IPS-18a (cell line): ENCODE measurements around the gene CXorf51B.
"Not testable (repeated sequence)": the region's sequence is repeated elsewhere in the genome, so short reads cannot be mapped to it uniquely, and the experiment has no call there.

Source experiments
- H3K27ac ChIP-seq: one replicate; pipeline ENCODE4 v1.5.1; 2013; ENCODE audit warnings: low read length
- H3K27me3 ChIP-seq: one replicate; pipeline ENCODE4 v1.6.1; 2013; ENCODE audit warnings: mild to moderate bottlenecking, low read length; ENCODE audit not compliant: control insufficient read depth, insufficient read depth
- H3K36me3 ChIP-seq: one replicate; pipeline ENCODE4 v1.6.1; 2013; ENCODE audit warnings: low read depth, low read length; ENCODE audit not compliant: control insufficient read depth
- H3K4me1 ChIP-seq: one replicate; pipeline ENCODE4 v1.6.1; 2013; ENCODE audit warnings: low read depth, low read length; ENCODE audit not compliant: control insufficient read depth
- H3K4me3 ChIP-seq: one replicate; pipeline ENCODE4 v1.5.1; 2013; ENCODE audit warnings: low read length
- H3K9ac ChIP-seq: one replicate; pipeline ENCODE4 v1.6.1; 2013; ENCODE audit warnings: mild to moderate bottlenecking, low read length, moderate library complexity
- H3K9me3 ChIP-seq: one replicate; pipeline ENCODE4 v1.6.1; 2013; ENCODE audit warnings: low read depth, low read length; ENCODE audit not compliant: control insufficient read depth

Gene CXorf51B

GRCh38 chrX:146809471-146809870 lies at the start of gene CXorf51B:
TSS of gene CXorf51B (plus strand) at chrX:146809771. CDS start at chrX:146809792, 21 bp downstream.
- not testable (repeated sequence) for H3K4me1 ChIP-seq, H3K9me3 ChIP-seq, H3K36me3 ChIP-seq, H3K4me3 ChIP-seq, H3K27me3 ChIP-seq, H3K27ac ChIP-seq, H3K9ac ChIP-seq

- not testable (repeated sequence) for H3K9me3 ChIP-seq, H3K4me3 ChIP-seq, H3K36me3 ChIP-seq, H3K27me3 ChIP-seq, H3K9ac ChIP-seq, H3K4me1 ChIP-seq, H3K27ac ChIP-seq
Observed at GRCh38 chrX:146814644-146815043, 5.1 kb downstream of the CXorf51B start, which contains the start of gene CXorf51A. TSS of gene CXorf51A (minus strand) at chrX:146814744. CDS start at chrX:146814723, 21 bp downstream.

- H3K9me3 ChIP-seq = peaks cover 62% of the 10 kb centered on the region
- no peaks in the 10 kb centered on the region for H3K4me1 ChIP-seq
- H3K4me3 ChIP-seq = no peak overlapping the region
- no peaks in the 10 kb centered on the region for H3K27me3 ChIP-seq
- H3K36me3 ChIP-seq = no peaks in the 10 kb centered on the region
- no peak overlapping the region for H3K27ac ChIP-seq
- no peak overlapping the region for H3K9ac ChIP-seq
Observed at GRCh38 chrX:146831994-146832393, 22.4 kb downstream of the CXorf51B start.

GRCh38 chrX:146854281-146854680 lies 44.7 kb downstream of the CXorf51B start:
- H3K4me1 ChIP-seq = no peaks in the 10 kb centered on the region
- H3K9me3 ChIP-seq = peaks cover 64% of the 10 kb centered on the region
- H3K36me3 ChIP-seq = no peaks in the 10 kb centered on the region
- no peak overlapping the region for H3K9ac ChIP-seq
- H3K27ac ChIP-seq = no peak overlapping the region
- H3K27me3 ChIP-seq = no peaks in the 10 kb centered on the region
- no peak overlapping the region for H3K4me3 ChIP-seq
